ENCODE data around the gene CTPS2. TPM values are rescaled to one million over a fixed set of nuclear protein-coding genes. Genes with fewer than 3 reads are reported as not detected.

CTPS2 gene
- total and polyA plus RNA-seq, 2 experiments from 2014 or later = 10.4 to 35.5 TPM

GRCh38 chrX:16702700-16703599 lies 9.5 kb downstream of the CTPS2 start:
- Mint-ChIP-seq H3K36me3 (ENCODE audit: low read depth) (peaks cover 48% of the 10 kb centered on the region), H3K27me3 (ENCODE audit: insufficient read depth, low read depth, poor library complexity) (peaks cover 2% of the 10 kb centered on the region), H3K27ac (no peak overlapping the region), H3K9me3 (no peaks in the 10 kb centered on the region), H3K4me1 (no peaks in the 10 kb centered on the region), H3K4me3 (no peak overlapping the region)
- ATAC-seq (no peak), DNase-seq (ENCODE audit: low spot score) (no peak)
- H3F3A ChIP-seq (replicated peaks; ENCODE audit: low read depth) = no peaks in the 10 kb centered on the region
- no peak overlapping the region for H3K4me3 ChIP-seq
- no peaks in the 10 kb centered on the region for H4K20me1 ChIP-seq (replicated peaks; ENCODE audit: insufficient read depth)
- H3K27me3 ChIP-seq (ENCODE audit: insufficient read depth) = no peaks in the 10 kb centered on the region
- no peak overlapping the region for H2AFZ ChIP-seq
- H3K4me2 ChIP-seq = no peak overlapping the region
- H3K9me2 ChIP-seq (ENCODE audit: insufficient read depth) = no peaks in the 10 kb centered on the region
- 0 out of 2 replicates have a peak, but pooled peaks cover 4% of the 10 kb centered on the region for H3K79me2 ChIP-seq (replicated peaks; ENCODE audit: insufficient read depth)
- H3K27ac ChIP-seq (ENCODE audit: low read depth) = no peak overlapping the region
- no peak for TF ChIP-seq CTCF (conservative IDR thresholded peaks at IDR 0.05; ENCODE audit: low read depth in 2 of 2)
- TF ChIP-seq NANOG (IDR thresholded peaks at IDR 0.05; ENCODE audit: borderline replicate concordance) = no peak
- TF ChIP-seq ZNF462 (CRISPR knock-in tag; IDR thresholded peaks at IDR 0.05) = no peak
- TF ChIP-seq CREB1 (CRISPR knock-in tag; IDR thresholded peaks at IDR 0.05; ENCODE audit: low read depth) = no peak
- TF ChIP-seq ETS1 (IDR thresholded peaks at IDR 0.05) = no peak
- no peak for TF ChIP-seq ZNF331 (CRISPR knock-in tag; IDR thresholded peaks at IDR 0.05; ENCODE audit: low read depth)
- no peak for TF ChIP-seq REST (IDR thresholded peaks at IDR 0.05; ENCODE audit: unreplicated experiment)
- TF ChIP-seq ZNF114 (CRISPR knock-in tag; IDR thresholded peaks at IDR 0.05) = no peak
- no peak for TF ChIP-seq EZH2phosphoT487 (IDR thresholded peaks at IDR 0.05; ENCODE audit: unreplicated experiment)
- TF ChIP-seq JUNB (IDR thresholded peaks at IDR 0.05; ENCODE audit: unreplicated experiment) = no peak
- TF ChIP-seq POLR2AphosphoS5 (IDR thresholded peaks at IDR 0.05; ENCODE audit: low read depth) = no peak
- TF ChIP-seq EZH2 (IDR thresholded peaks at IDR 0.05; ENCODE audit: low read depth, unreplicated experiment) = no peak
- no peak for TF ChIP-seq STAT1 (IDR thresholded peaks at IDR 0.05; ENCODE audit: unreplicated experiment)
- H3K36me3 ChIP-seq (ENCODE audit: insufficient read depth) = peaks cover 5% of the 10 kb centered on the region
- H3K4me1 ChIP-seq (ENCODE audit: insufficient read depth) = no peaks in the 10 kb centered on the region
